Measurements from ENCODE around the gene POU6F2.

The POU6F2 gene

DNA sequence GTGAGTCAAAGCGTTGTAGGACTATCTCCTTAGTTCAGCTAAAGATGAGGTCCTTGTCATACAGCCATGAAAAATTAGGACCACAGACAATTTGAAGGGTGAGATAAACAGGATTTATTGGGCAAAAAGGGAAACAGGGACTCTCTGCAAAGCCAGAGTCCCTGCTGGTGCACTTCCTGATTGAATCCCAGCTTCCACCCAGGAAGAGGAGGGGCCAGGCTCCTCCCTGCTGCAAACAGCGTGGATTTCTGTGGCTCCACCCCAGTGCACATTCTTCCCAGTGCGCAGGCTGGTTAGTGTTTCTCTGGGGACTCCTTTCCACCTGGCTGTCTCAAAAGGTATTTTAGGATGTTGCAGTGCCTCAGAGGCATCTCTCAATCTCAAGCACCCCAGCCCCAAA lies 423.1 kb downstream of the POU6F2 start:
- TF ChIP-seq NFIC (IDR thresholded peaks at IDR 0.05) (no peak), EGR1 (IDR thresholded peaks at IDR 0.05) (no peak), FOXM1 (IDR thresholded peaks at IDR 0.05; ENCODE audit: borderline replicate concordance, low read depth) (no peak), REST (IDR thresholded peaks at IDR 0.05; ENCODE audit: low read depth) (no peak), TEAD4 (IDR thresholded peaks at IDR 0.05) (no peak), EP300 (IDR thresholded peaks at IDR 0.05; ENCODE audit: borderline replicate concordance) (no peak), RAD21 (IDR thresholded peaks at IDR 0.05; ENCODE audit: low read depth) (no peak), MAX (IDR thresholded peaks at IDR 0.05) (no peak), ZBTB7A (IDR thresholded peaks at IDR 0.05; ENCODE audit: low read depth) (no peak), YY1 (IDR thresholded peaks at IDR 0.05; ENCODE audit: low read depth) (no peak), TCF12 (IDR thresholded peaks at IDR 0.05; ENCODE audit: low read depth) (no peak), CREB1 (IDR thresholded peaks at IDR 0.05; ENCODE audit: low read depth) (no peak), TAF1 (IDR thresholded peaks at IDR 0.05; ENCODE audit: low read depth) (no peak), CEBPB (IDR thresholded peaks at IDR 0.05) (no peak)
- TF ChIP-seq, protein P1, sequence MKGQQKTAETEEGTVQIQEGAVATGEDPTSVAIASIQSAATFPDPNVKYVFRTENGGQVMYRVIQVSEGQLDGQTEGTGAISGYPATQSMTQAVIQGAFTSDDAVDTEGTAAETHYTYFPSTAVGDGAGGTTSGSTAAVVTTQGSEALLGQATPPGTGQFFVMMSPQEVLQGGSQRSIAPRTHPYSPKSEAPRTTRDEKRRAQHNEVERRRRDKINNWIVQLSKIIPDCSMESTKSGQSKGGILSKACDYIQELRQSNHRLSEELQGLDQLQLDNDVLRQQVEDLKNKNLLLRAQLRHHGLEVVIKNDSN (IDR thresholded peaks at IDR 0.05), result no peak

DNA sequence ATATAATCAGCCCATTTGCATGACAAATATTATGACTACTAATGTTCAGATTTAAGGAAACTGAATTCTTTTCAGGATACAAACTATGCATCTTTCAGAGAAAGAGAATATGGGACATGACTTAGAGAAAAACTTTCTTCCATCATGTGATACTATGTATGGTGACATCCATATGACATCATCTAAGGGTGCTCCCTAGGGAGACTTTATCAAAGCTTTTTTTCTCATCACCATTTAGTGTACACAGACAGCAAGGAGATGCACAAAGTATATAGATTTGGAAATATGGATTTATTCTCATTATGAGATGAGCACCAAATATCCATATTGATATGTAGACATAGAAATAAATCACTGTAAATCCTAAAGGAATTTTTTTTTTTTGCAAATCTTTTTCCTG lies 424.3 kb downstream of the POU6F2 start:
- TF ChIP-seq TEAD4 (IDR thresholded peaks at IDR 0.05) (no peak), REST (IDR thresholded peaks at IDR 0.05; ENCODE audit: low read depth) (no peak), ZBTB7A (IDR thresholded peaks at IDR 0.05; ENCODE audit: low read depth) (no peak), EP300 (IDR thresholded peaks at IDR 0.05; ENCODE audit: borderline replicate concordance) (no peak), RAD21 (IDR thresholded peaks at IDR 0.05; ENCODE audit: low read depth) (no peak), YY1 (IDR thresholded peaks at IDR 0.05; ENCODE audit: low read depth) (no peak), MAX (IDR thresholded peaks at IDR 0.05) (no peak), EGR1 (IDR thresholded peaks at IDR 0.05) (no peak), FOXM1 (IDR thresholded peaks at IDR 0.05; ENCODE audit: borderline replicate concordance, low read depth) (no peak), NFIC (IDR thresholded peaks at IDR 0.05) (no peak), TAF1 (IDR thresholded peaks at IDR 0.05; ENCODE audit: low read depth) (no peak), CREB1 (IDR thresholded peaks at IDR 0.05; ENCODE audit: low read depth) (no peak), CEBPB (IDR thresholded peaks at IDR 0.05) (no peak), TCF12 (IDR thresholded peaks at IDR 0.05; ENCODE audit: low read depth) (no peak)
- TF ChIP-seq, protein P1 (IDR thresholded peaks at IDR 0.05), result no peak

DNA sequence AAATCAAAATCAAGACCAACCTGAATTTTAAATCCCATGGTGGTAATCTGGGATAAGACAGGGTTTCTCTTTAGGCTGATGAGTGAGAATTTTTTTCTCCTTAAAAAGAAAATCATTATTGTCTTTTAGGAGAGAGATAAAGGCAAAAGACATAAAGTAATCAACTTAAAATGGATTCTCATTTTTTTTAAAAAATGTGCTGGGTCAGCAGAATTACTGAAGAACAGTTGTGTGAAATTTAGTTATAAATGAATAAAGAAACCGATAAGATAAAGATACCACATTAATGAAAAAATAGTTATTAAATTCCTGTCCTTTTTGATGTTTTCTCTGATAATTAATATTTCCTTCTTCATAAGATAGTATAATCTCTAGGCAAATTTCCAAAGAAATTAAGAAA lies 427.2 kb downstream of the POU6F2 start:
- TF ChIP-seq EP300 (IDR thresholded peaks at IDR 0.05; ENCODE audit: borderline replicate concordance) (no peak), MAX (IDR thresholded peaks at IDR 0.05) (no peak), TEAD4 (IDR thresholded peaks at IDR 0.05) (no peak), CEBPB (IDR thresholded peaks at IDR 0.05) (no peak), YY1 (IDR thresholded peaks at IDR 0.05; ENCODE audit: low read depth) (no peak), TAF1 (IDR thresholded peaks at IDR 0.05; ENCODE audit: low read depth) (no peak), TCF12 (IDR thresholded peaks at IDR 0.05; ENCODE audit: low read depth) (no peak)

GRCh38 chr7:39405581-39405980 lies 427.9 kb downstream of the POU6F2 start:
- TF ChIP-seq YY1 (IDR thresholded peaks at IDR 0.05; ENCODE audit: low read depth), result no peak
- TF ChIP-seq EP300 (IDR thresholded peaks at IDR 0.05; ENCODE audit: borderline replicate concordance), result no peak
- no peak for TF ChIP-seq REST (IDR thresholded peaks at IDR 0.05; ENCODE audit: low read depth)
- no peak for TF ChIP-seq TAF1 (IDR thresholded peaks at IDR 0.05; ENCODE audit: low read depth)
- TF ChIP-seq TCF12 (IDR thresholded peaks at IDR 0.05; ENCODE audit: low read depth), result no peak
- no peak for TF ChIP-seq EGR1 (IDR thresholded peaks at IDR 0.05)
- TF ChIP-seq MAX (IDR thresholded peaks at IDR 0.05), result no peak
- TF ChIP-seq ZBTB7A (IDR thresholded peaks at IDR 0.05; ENCODE audit: low read depth), result no peak
- no peak for TF ChIP-seq RAD21 (IDR thresholded peaks at IDR 0.05; ENCODE audit: low read depth)
- TF ChIP-seq, protein P1 (IDR thresholded peaks at IDR 0.05), result no peak
- no peak for TF ChIP-seq NFIC (IDR thresholded peaks at IDR 0.05)
- no peak for TF ChIP-seq CEBPB (IDR thresholded peaks at IDR 0.05)
- TF ChIP-seq CREB1 (IDR thresholded peaks at IDR 0.05; ENCODE audit: low read depth), result no peak
- TF ChIP-seq FOXM1 (IDR thresholded peaks at IDR 0.05; ENCODE audit: borderline replicate concordance, low read depth), result no peak
